HCT116 (cell line): ENCODE data around the gene PMF1.

Source experiments
- EZH2phosphoT487 ChIP-seq: fragments of 200-600 bp; IDR thresholded peaks from 2 replicates; pipeline ENCODE4 v1.6.1; 2018; ENCODE audit warnings: antibody characterized with exemption, borderline replicate concordance
- POLR2A ChIP-seq: IDR thresholded peaks from 2 replicates; pipeline ENCODE4 v1.7.0; 2011; ENCODE audit warnings: borderline replicate concordance; ENCODE audit not compliant: insufficient read depth, insufficient read length; ENCODE audit errors: extremely low read depth
- TF ChIP-seq, protein P1 (sequence below), 3 experiments: fragments of 200-600 bp in 1 of 3; sonication (generic) in 1 of 3; IDR thresholded peaks in 2 of 3; conservative IDR thresholded peaks in 1 of 3; 2 replicates each; pipeline ENCODE4 v1.5.1; 2012 to 2017; ENCODE audit warnings: low read depth in 2 of 3, low read length in 2 of 3, antibody characterized with exemption in 1 of 3, borderline replicate concordance in 1 of 3, control low read depth in 1 of 3, mild to moderate bottlenecking in 1 of 3, mixed read lengths in 1 of 3, mixed run types in 1 of 3, moderate library complexity in 1 of 3; ENCODE audit not compliant: insufficient read depth in 1 of 3

DNA sequence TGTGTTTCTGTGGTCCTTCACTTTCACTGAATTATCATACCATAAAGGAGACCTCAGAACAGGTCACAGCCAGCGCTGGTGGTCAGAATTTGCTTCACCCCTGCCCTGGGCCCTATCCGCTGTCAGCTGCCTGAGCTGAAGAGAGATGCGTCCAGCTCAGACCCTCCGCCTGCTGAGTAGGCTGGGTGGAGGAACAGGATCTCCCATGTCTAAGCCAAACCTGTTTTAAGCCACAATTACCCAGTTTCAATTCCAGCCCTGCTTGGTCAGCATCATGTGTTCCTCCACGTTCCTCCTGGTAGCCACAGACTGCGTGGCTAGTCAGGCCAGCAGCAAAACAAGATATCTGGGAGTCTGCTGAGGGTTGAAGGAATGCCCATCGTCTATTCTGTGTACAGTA, 15.7 kb downstream of the PMF1 start:
- no peak for TF ChIP-seq EZH2phosphoT487
- TF ChIP-seq POLR2A: no peak
- TF ChIP-seq, protein P1, sequence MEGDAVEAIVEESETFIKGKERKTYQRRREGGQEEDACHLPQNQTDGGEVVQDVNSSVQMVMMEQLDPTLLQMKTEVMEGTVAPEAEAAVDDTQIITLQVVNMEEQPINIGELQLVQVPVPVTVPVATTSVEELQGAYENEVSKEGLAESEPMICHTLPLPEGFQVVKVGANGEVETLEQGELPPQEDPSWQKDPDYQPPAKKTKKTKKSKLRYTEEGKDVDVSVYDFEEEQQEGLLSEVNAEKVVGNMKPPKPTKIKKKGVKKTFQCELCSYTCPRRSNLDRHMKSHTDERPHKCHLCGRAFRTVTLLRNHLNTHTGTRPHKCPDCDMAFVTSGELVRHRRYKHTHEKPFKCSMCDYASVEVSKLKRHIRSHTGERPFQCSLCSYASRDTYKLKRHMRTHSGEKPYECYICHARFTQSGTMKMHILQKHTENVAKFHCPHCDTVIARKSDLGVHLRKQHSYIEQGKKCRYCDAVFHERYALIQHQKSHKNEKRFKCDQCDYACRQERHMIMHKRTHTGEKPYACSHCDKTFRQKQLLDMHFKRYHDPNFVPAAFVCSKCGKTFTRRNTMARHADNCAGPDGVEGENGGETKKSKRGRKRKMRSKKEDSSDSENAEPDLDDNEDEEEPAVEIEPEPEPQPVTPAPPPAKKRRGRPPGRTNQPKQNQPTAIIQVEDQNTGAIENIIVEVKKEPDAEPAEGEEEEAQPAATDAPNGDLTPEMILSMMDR (IDR thresholded peaks at IDR 0.05 in 2 of 3, conservative IDR thresholded peaks at IDR 0.05 in 1 of 3; ENCODE audit: borderline replicate concordance in 1 of 3, insufficient read depth in 1 of 3, low read depth in 2 of 3, low read length in 2 of 3): no peak
